Ectodermal cell (in vitro differentiated cells): ENCODE data around the gene FITM2.
"Not testable (repeated sequence)": the region's sequence is repeated elsewhere in the genome, so short reads cannot be mapped to it uniquely, and the experiment has no call there.

Experiments
- H3K27ac ChIP-seq: 2 replicates; pipeline ENCODE4 v1.7.0; 2013; ENCODE audit warnings: mild to moderate bottlenecking, low read depth, low read length; ENCODE audit not compliant: insufficient read depth, poor library complexity, severe bottlenecking
- H3K27me3 ChIP-seq: 2 replicates; pipeline ENCODE4 v1.7.0; 2013; ENCODE audit warnings: mild to moderate bottlenecking, low read length; ENCODE audit not compliant: insufficient read depth, control insufficient read depth, poor library complexity, severe bottlenecking
- H3K36me3 ChIP-seq: one replicate; pipeline ENCODE4 v1.7.0; 2013; ENCODE audit warnings: low read length; ENCODE audit not compliant: control insufficient read depth, insufficient read depth
- H3K4me1 ChIP-seq: one replicate; pipeline ENCODE4 v1.7.0; 2013; ENCODE audit warnings: low read length; ENCODE audit not compliant: control insufficient read depth, insufficient read depth
- H3K4me3 ChIP-seq: 2 replicates; pipeline ENCODE4 v1.7.0; 2013; ENCODE audit warnings: low read depth, low read length, control low read depth; ENCODE audit not compliant: insufficient read depth
- H3K9me3 ChIP-seq: 2 replicates; pipeline ENCODE4 v1.7.0; 2013; ENCODE audit warnings: mild to moderate bottlenecking, low read length, moderate library complexity; ENCODE audit not compliant: control insufficient read depth
- WGBS, 2 experiments: methylation state at CpG; one replicate each; pipeline ENCODE4 v1.1.7; 2013; ENCODE audit warnings: missing lambda C conversion rate in 2 of 2; 5-methylcytosine and 5-hydroxymethylcytosine counted together

FITM2 gene

DNA sequence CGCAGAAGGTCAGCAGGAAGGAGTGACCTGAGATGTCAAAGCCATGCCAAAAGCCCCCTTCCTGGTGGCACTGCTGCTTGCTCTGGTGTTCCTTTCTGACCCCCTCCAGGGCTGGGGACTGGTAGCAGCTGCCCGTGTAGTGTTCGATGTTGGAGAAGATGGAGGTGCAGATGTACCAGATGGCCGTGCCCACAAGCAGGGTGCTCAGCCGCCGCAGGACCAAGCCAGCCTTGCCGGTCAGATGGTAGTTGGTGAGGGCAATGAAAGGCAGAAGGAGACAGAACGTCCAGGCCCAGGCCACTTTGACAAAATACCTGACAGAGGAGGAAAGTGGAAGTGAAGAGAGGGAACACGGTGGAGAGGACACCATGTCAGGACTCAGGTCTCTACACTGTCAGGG is 4.1 kb downstream of the FITM2 start:
- Histone ChIP-seq H3K4me3 (no peak overlapping the region), H3K27ac (no peak overlapping the region), H3K36me3 (no peaks in the 10 kb centered on the region), H3K4me1 (no peaks in the 10 kb centered on the region), H3K27me3 (peaks cover 5% of the 10 kb centered on the region), H3K9me3 (no peaks in the 10 kb centered on the region)
- 93 to 95% methylated on average over 9 of the region's 9 CpGs for WGBS, 2 experiments

DNA sequence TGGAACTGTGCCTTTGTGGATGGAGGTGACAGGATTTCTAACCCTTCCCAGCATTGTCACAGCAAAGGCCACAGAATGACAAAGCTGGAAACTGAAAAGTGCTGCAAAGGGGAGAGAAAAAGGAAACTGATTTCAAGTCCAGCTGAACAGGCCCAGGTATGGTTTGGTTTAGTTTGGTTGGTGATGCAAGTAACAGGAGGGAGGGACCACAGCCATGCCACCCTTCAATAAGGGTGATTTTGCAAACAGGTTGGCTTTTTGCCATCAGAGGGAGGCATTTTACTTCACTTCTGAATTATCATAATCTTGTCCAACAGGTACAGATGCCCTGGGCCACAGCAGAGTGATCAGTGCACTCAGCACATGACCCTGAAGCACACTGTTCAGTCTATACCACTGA is 6.6 kb downstream of the FITM2 start:
- Histone ChIP-seq H3K4me3 (no peak overlapping the region), H3K9me3 (no peaks in the 10 kb centered on the region), H3K4me1 (no peaks in the 10 kb centered on the region), H3K27me3 (no peaks in the 10 kb centered on the region), H3K36me3 (no peaks in the 10 kb centered on the region), H3K27ac (no peak overlapping the region)

DNA sequence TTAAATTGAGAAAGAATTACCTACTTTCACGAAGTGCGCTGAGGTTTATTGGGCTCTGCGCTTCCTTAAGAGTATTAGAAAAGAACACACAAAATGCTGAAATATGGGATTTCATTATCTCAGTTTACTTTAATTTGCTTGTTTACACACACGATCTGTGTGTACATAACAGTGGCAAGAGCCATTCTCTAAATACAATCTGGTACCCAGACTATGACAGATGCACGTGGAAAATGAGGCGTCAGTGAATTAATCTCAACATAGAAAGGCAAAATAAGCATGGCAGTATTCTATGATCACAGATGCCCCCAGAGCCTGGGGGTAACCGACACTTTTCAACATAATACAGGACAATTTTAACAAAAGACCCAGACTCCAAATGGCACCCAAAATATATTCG is 8.3 kb downstream of the FITM2 start:
- no peak overlapping the region for H3K4me3 ChIP-seq
- H3K36me3 ChIP-seq = no peaks in the 10 kb centered on the region
- no peak overlapping the region for H3K27ac ChIP-seq
- no peaks in the 10 kb centered on the region for H3K27me3 ChIP-seq
- 94 to 97% methylated on average over 8 of the region's 8 CpGs for WGBS, 2 experiments
- H3K9me3 ChIP-seq = no peaks in the 10 kb centered on the region
- no peaks in the 10 kb centered on the region for H3K4me1 ChIP-seq

DNA sequence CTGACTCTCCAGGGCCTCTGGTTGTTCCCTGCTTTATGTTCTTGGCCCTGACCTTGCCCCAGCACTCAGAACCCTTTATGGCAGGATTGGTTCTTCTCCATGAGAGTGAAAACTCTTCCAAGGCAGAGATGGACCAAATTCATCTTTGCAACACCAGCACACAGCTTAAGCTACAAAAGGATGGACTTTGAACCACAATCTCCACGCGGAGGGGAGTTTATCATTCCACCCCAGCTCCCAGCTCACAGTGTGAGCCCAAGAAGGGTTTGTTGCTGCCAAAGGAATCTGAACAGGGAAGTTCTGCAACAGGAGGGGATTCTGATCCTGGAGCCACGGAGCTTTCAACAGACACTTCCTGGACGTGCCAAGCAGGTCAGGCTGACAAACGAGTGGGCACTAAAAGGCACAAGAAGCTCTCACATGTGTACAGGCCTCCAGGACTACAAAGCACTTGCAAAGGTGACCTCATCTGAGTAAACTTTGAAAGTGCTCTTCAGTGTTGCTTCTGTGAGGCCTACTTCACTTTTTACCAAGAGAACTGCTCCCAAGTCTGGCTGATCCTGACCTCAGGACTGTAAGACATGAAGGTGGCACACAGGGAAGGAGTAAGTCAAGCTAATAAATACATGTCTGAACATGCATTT is 8.9 kb downstream of the FITM2 start:
- H3K27me3 ChIP-seq = no peaks in the 10 kb centered on the region
- no peaks in the 10 kb centered on the region for H3K36me3 ChIP-seq
- no peak overlapping the region for H3K4me3 ChIP-seq
- no peaks in the 10 kb centered on the region for H3K4me1 ChIP-seq
- no peaks in the 10 kb centered on the region for H3K9me3 ChIP-seq
- H3K27ac ChIP-seq = no peak overlapping the region
- 75 to 85% methylated on average over 5 of the region's 5 CpGs for WGBS, 2 experiments

DNA sequence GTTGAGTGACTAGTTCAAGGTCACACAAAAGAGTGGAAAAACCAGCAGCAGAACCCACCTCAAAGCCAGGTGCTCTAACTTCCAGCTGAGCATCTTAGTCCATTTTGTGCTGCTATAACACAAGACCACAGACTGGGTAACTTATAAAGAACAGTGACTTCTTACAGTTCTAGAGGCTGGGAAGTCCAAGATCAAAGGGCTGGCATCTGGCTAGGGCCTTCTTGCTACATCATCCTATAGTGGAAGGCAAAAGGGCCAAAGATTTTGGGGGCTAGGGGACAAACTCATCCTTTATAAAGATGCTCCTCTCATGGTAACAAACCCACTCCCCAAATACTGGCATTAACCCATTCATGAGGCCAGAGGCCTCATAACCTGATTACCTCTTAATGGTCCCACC is 9.7 kb downstream of the FITM2 start:
- Histone ChIP-seq H3K4me1 (no peaks in the 10 kb centered on the region), H3K27me3 (no peaks in the 10 kb centered on the region), H3K4me3 (no peak overlapping the region), H3K36me3 (no peaks in the 10 kb centered on the region), H3K27ac (no peak overlapping the region), H3K9me3 (no peaks in the 10 kb centered on the region)

DNA sequence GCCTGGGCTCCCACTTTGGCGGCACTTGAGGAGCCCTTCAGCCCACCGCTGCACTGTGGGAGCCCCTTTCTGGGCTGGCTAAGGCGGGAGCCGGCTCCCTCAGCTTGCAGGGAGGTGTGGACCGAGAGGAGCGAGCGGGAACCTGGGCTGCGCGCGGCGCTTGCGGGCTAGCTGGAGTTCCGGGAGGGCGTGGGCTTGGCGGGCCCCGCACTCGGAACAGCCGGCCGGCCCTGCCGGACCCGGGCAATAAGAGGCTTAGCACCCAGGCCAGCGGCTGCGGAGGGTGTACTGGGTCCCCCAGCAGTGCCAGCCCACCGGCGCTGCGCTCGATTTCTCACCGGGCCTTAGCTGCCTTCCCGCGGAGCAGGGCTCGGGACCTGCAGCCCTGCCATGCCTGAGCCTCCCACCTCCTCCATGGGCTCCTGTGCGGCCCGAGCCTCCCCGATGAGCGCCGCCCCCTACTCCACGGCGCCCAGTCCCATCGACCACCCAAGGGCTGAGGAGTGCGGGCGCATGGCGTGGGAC is 11.9 kb downstream of the FITM2 start:
- 95 to 96% methylated on average over 42 of the region's 42 CpGs for WGBS, 2 experiments
- H3K36me3 ChIP-seq = not testable (repeated sequence)

DNA sequence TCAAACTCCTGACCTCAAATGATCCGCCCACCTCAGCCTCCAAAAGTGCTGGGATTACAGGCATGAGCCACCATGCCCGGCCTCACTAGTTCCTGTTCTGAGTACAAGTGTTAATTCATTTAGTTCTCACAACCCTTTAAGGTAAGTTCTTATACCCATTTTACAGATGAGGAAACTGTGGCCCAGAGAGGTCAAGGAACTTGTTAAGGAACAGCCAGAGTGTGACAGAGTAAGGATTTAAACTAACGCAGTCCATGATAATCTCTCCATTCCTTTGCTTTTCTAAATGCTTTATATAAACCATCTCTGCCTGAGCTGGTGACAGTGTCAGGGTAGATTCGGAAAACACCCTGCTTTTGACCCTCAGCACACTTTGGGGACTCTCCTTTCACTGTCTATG is 13.3 kb downstream of the FITM2 start:
- H3K4me3 ChIP-seq = no peak overlapping the region
- no peaks in the 10 kb centered on the region for H3K36me3 ChIP-seq
- no peaks in the 10 kb centered on the region for H3K4me1 ChIP-seq
- no peaks in the 10 kb centered on the region for H3K27me3 ChIP-seq
- H3K27ac ChIP-seq = no peak overlapping the region
- 87 to 95% methylated on average over 4 of the region's 4 CpGs for WGBS, 2 experiments
- H3K9me3 ChIP-seq = no peaks in the 10 kb centered on the region

More for the DNA sequence above, 11.9 kb downstream of the FITM2 start:
- H3K27ac ChIP-seq, H3K9me3 ChIP-seq, H3K4me1 ChIP-seq, H3K4me3 ChIP-seq, H3K27me3 ChIP-seq: not testable (repeated sequence)

DNA sequence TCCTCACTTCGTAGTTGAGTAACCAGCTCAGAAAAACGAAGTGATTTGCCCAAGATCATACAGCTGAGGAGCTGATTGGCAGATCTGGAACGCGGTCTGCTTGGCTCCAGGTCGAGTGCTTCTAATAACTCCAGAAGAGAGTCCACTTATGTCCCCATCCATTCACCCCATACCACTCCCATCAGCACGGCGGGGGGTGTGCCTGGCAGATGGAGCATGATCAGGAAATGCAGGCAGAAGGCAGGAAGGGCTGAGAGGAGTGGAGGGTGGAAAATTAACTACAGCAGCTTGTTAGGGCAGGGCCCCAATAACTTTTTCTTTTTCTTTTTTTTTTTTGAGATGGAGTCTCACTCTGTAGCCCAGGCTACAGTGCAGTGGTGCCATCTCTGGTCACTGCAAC is 15.0 kb downstream of the FITM2 start:
- H3K9me3 ChIP-seq = no peaks in the 10 kb centered on the region
- H3K27ac ChIP-seq = no peak overlapping the region
- no peak overlapping the region for H3K4me3 ChIP-seq
- no peaks in the 10 kb centered on the region for H3K27me3 ChIP-seq
- H3K36me3 ChIP-seq = no peaks in the 10 kb centered on the region
- no peaks in the 10 kb centered on the region for H3K4me1 ChIP-seq
- WGBS, 2 experiments = 87 to 95% methylated on average over 5 to 7 of the region's 7 CpGs

DNA sequence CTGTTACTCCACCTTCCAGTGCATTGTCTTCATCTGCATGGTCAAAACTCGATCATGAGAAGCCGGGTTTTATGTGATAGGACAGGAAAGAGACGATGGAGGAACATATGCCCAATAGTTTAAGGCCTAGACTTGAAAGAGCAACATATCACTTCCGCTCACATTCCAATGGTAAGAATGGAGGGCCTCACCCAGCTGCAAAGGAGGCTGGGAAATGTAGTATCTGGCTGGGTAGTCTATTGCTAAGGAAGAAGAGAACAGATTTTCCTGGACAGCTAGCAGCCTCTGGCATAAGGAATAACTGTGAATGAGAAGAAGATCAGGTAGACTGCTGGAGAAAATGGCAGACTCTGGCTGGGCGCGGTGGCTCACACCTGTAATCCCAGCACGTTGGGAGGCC is 19.2 kb downstream of the FITM2 start:
- no peak overlapping the region for H3K4me3 ChIP-seq
- H3K27me3 ChIP-seq = no peaks in the 10 kb centered on the region
- no peaks in the 10 kb centered on the region for H3K4me1 ChIP-seq
- no peak overlapping the region for H3K27ac ChIP-seq
- 92 to 95% methylated on average over 7 of the region's 7 CpGs for WGBS, 2 experiments
- H3K36me3 ChIP-seq = no peaks in the 10 kb centered on the region
- H3K9me3 ChIP-seq = no peaks in the 10 kb centered on the region

DNA sequence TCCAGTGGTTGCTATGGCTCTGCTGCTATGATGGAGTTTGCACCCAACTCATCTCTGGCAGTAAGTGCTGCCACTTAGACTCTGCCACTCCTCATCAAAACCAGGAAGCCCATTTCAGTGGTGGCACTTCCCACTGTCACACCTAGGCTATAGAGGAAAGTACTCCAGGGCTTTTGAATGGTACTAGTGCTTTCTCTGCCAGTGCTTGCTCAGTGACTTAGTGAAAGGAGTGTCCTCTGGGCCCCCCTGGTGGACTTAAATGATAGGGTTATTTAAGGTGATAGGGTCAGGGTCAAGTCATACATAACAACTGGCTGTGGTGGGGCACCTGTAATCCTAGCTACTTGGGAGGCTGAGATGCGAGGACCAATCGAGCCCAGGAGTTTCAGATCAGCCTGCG is 22.8 kb downstream of the FITM2 start:
- Histone ChIP-seq H3K4me3 (no peak overlapping the region), H3K27me3 (no peaks in the 10 kb centered on the region)

More for the DNA sequence above, 22.8 kb downstream of the FITM2 start:
- no peak overlapping the region for H3K27ac ChIP-seq
- 94 to 97% methylated on average over 3 of the region's 3 CpGs for WGBS, 2 experiments
- H3K9me3 ChIP-seq = no peaks in the 10 kb centered on the region
- H3K36me3 ChIP-seq = no peaks in the 10 kb centered on the region
- no peaks in the 10 kb centered on the region for H3K4me1 ChIP-seq
